Liver (tissue), 9 donors: ENCODE data around the gene DPH5. TPM values are rescaled to one million over a fixed set of nuclear protein-coding genes. Genes with fewer than 3 reads are reported as not detected.
"Not testable (repeated sequence)": the region's sequence is repeated elsewhere in the genome, so short reads cannot be mapped to it uniquely, and the experiment has no call there.

Experiments
- DNase-seq: peaks from one replicate; pipeline ENCODE4 v3.0.0-alpha.2; 2017; ENCODE audit warnings: low spot score
- H3K27ac ChIP-seq, 2 donors: one replicate each; pipeline ENCODE4 v1.7.0; 2013; ENCODE audit warnings: inconsistent platforms in 2 of 2, low read length in 2 of 2, control low read depth in 1 of 2, low read depth in 1 of 2, mild to moderate bottlenecking in 1 of 2
- H3K27me3 ChIP-seq, 4 donors: one replicate each; pipeline versions ENCODE4 v1.6.1 to v1.7.0; 2013; ENCODE audit warnings: low read length in 3 of 4, inconsistent platforms in 1 of 4, mild to moderate bottlenecking in 1 of 4, moderate library complexity in 1 of 4; ENCODE audit not compliant: control insufficient read depth in 4 of 4, insufficient read depth in 4 of 4
- H3K36me3 ChIP-seq, 4 donors: one replicate each; pipeline versions ENCODE4 v1.6.1 to v1.7.0; 2013; ENCODE audit warnings: low read length in 3 of 4, mild to moderate bottlenecking in 3 of 4, low read depth in 1 of 4, moderate library complexity in 1 of 4; ENCODE audit not compliant: control insufficient read depth in 4 of 4, insufficient read depth in 3 of 4
- H3K4me1 ChIP-seq, 4 donors: one replicate each; pipeline versions ENCODE4 v1.6.1 to v1.7.0; 2013; ENCODE audit warnings: low read length in 3 of 4, mild to moderate bottlenecking in 3 of 4, moderate library complexity in 1 of 4; ENCODE audit not compliant: control insufficient read depth in 4 of 4, insufficient read depth in 4 of 4
- H3K4me3 ChIP-seq, 3 donors: one replicate each; pipeline versions ENCODE4 v1.6.1 to v1.7.0; 2013; ENCODE audit warnings: low read length in 3 of 3, control low read depth in 1 of 3, low read depth in 1 of 3, mild to moderate bottlenecking in 1 of 3
- H3K9ac ChIP-seq, 2 donors: one replicate each; pipeline ENCODE4 v1.7.0; 2013; ENCODE audit warnings: low read length in 2 of 2, mild to moderate bottlenecking in 2 of 2, moderate library complexity in 2 of 2, control low read depth in 1 of 2, low read depth in 1 of 2
- H3K9me3 ChIP-seq, 4 donors: one replicate each; pipeline versions ENCODE4 v1.6.1 to v1.7.0; 2013; ENCODE audit warnings: low read length in 3 of 4; ENCODE audit not compliant: control insufficient read depth in 4 of 4
- CTCF ChIP-seq: fragments of 150-350 bp; IDR thresholded peaks from 2 replicates; pipeline ENCODE4 v1.5.1; 2017; ENCODE audit warnings: improper control_type of control experiment, low read depth, low read length; ENCODE audit not compliant: missing input control
- EGR1 ChIP-seq, 2 donors: IDR thresholded peaks; 2 replicates each; pipeline ENCODE4 v1.6.1; 2016 to 2018; ENCODE audit warnings: antibody characterized with exemption in 2 of 2, low read depth in 2 of 2
- FOXA1 ChIP-seq: IDR thresholded peaks from 2 replicates; pipeline ENCODE4 v1.6.1; 2016; ENCODE audit warnings: antibody characterized with exemption
- FOXA2 ChIP-seq: IDR thresholded peaks from 2 replicates; pipeline ENCODE4 v1.6.1; 2016; ENCODE audit warnings: antibody characterized with exemption
- GABPA ChIP-seq, 2 donors: IDR thresholded peaks in 1 of 2; conservative IDR thresholded peaks in 1 of 2; 2 replicates each; pipeline ENCODE4 v1.6.1; 2016; ENCODE audit warnings: antibody characterized with exemption in 2 of 2, mild to moderate bottlenecking in 1 of 2, moderate library complexity in 1 of 2
- HNF4A ChIP-seq, 2 donors: conservative IDR thresholded peaks; 2 replicates each; pipeline ENCODE4 v1.6.1; 2016; ENCODE audit warnings: antibody characterized with exemption in 2 of 2, mild to moderate bottlenecking in 2 of 2
- HNF4G ChIP-seq: IDR thresholded peaks from 2 replicates; pipeline ENCODE4 v1.6.1; 2016; ENCODE audit warnings: antibody characterized with exemption
- JUND ChIP-seq, 2 donors: IDR thresholded peaks; 2 replicates each; pipeline ENCODE4 v1.6.1; 2016; ENCODE audit warnings: antibody characterized with exemption in 2 of 2
- MAX ChIP-seq: IDR thresholded peaks from 2 replicates; pipeline ENCODE4 v1.6.1; 2016; ENCODE audit warnings: antibody characterized with exemption
- NR2F2 ChIP-seq: IDR thresholded peaks from 2 replicates; pipeline ENCODE4 v1.6.1; 2016; ENCODE audit warnings: antibody characterized with exemption
- RAD21 ChIP-seq, 2 donors: IDR thresholded peaks; 2 replicates each; pipeline ENCODE4 v1.6.1; 2016; ENCODE audit warnings: antibody characterized with exemption in 2 of 2, mild to moderate bottlenecking in 2 of 2
- REST ChIP-seq: IDR thresholded peaks from 2 replicates; pipeline ENCODE4 v1.6.1; 2016; ENCODE audit warnings: antibody characterized with exemption, mild to moderate bottlenecking
- RXRA ChIP-seq, 2 donors: IDR thresholded peaks; 2 replicates each; pipeline ENCODE4 v1.6.1; 2017 to 2018; ENCODE audit warnings: antibody characterized with exemption in 2 of 2, mild to moderate bottlenecking in 1 of 2
- SP1 ChIP-seq: IDR thresholded peaks from 2 replicates; pipeline ENCODE4 v1.6.1; 2018; ENCODE audit warnings: antibody characterized with exemption, mild to moderate bottlenecking
- WGBS: extraction: QIAGEN DNeasy Blood & Tissue Kit; methylation state at CpG from one replicate; pipeline ENCODE4 v1.1.7; 2013; 5-methylcytosine and 5-hydroxymethylcytosine counted together
- polyA plus RNA-seq, 2 donors: library from polyadenylated mRNA; stranded (reverse) in 1 of 2; unstranded in 1 of 2; fragments of 200-250 nt in 1 of 2; fragments of >200 nt in 1 of 2; fragmentation: Nextera tagmentation in 1 of 2; extraction: Ambion mirVana in 1 of 2; gene quantifications; one replicate each; pipeline versions ENCODE4 v1.2.1 to v1.2.3, GENCODE V29; 2013 to 2015
- total RNA-seq, 2 donors: library from RNA; depleted of rRNA; stranded (reverse); fragments of >200 nt; gene quantifications; one replicate each; pipeline ENCODE4 v1.2.3, GENCODE V29; 2014
- donor health status: healthy.
- donor health status: healthy.
- donor health status: healthy.
- donor health status: healthy.
- donor health status: healthy.

DPH5 gene
- total and polyA plus RNA-seq, 4 donors = 12.9 to 16.3 (median 14.8) TPM

GRCh38 chr1:101066937-101067335 lies 41.4 kb upstream of the DPH5 start:
- not testable (repeated sequence) for H3K4me3 ChIP-seq, H3K4me1 ChIP-seq, H3K9ac ChIP-seq, H3K36me3 ChIP-seq, H3K27me3 ChIP-seq, DNase-seq, H3K9me3 ChIP-seq, H3K27ac ChIP-seq
- WGBS = 98% methylated on average over 1 of the region's 1 CpG

- H3K4me1 ChIP-seq = no peaks in the 10 kb centered on the region
- no peak for TF ChIP-seq REST
- no peak for TF ChIP-seq RAD21 (IDR thresholded peaks at IDR 0.05)
- no peak for TF ChIP-seq FOXA1
- TF ChIP-seq HNF4G = no peak
- TF ChIP-seq HNF4A (conservative IDR thresholded peaks at IDR 0.05) = no peak
Measured at GRCh38 chr1:101066260-101066936, 40.8 kb upstream of the DPH5 start.

GRCh38 chr1:101065575-101065974 lies 40.0 kb upstream of the DPH5 start:
- Histone ChIP-seq H3K36me3 (no peaks in the 10 kb centered on the region), H3K9ac (no peak overlapping the region), H3K4me1 (no peaks in the 10 kb centered on the region), H3K27me3 (no peaks in the 10 kb centered on the region), H3K9me3 (no peaks in the 10 kb centered on the region), H3K4me3 (no peak overlapping the region), H3K27ac (no peak overlapping the region)
- 94% methylated on average over 1 of the region's 1 CpG for WGBS
- no peak for DNase-seq
- TF ChIP-seq NR2F2 (no peak), HNF4G (no peak), EGR1 (IDR thresholded peaks at IDR 0.05; ENCODE audit: low read depth in 2 of 2) (no peak), JUND (IDR thresholded peaks at IDR 0.05) (no peak), FOXA1 (no peak), MAX (no peak), RAD21 (IDR thresholded peaks at IDR 0.05) (no peak), REST (no peak), FOXA2 (no peak), SP1 (no peak), HNF4A (conservative IDR thresholded peaks at IDR 0.05) (no peak), RXRA (IDR thresholded peaks at IDR 0.05) (no peak), GABPA (IDR thresholded peaks at IDR 0.05 in 1 of 2, conservative IDR thresholded peaks at IDR 0.05 in 1 of 2) (no peak), CTCF (no peak)

More at GRCh38 chr1:101066260-101066936, 40.8 kb upstream of the DPH5 start:
- Histone ChIP-seq H3K4me3 (no peak overlapping the region), H3K27ac (no peak overlapping the region), H3K9ac (no peak overlapping the region), H3K27me3 (no peaks in the 10 kb centered on the region), H3K9me3 (no peaks in the 10 kb centered on the region), H3K36me3 (no peaks in the 10 kb centered on the region)
- no peak for DNase-seq
